ENCODE data around the gene WDR41. TPM values are rescaled to one million over a fixed set of nuclear protein-coding genes. Genes with fewer than 3 reads are reported as not detected.

The WDR41 gene
- total RNA-seq, 1 experiment from 2014 or later = 107 TPM

DNA sequence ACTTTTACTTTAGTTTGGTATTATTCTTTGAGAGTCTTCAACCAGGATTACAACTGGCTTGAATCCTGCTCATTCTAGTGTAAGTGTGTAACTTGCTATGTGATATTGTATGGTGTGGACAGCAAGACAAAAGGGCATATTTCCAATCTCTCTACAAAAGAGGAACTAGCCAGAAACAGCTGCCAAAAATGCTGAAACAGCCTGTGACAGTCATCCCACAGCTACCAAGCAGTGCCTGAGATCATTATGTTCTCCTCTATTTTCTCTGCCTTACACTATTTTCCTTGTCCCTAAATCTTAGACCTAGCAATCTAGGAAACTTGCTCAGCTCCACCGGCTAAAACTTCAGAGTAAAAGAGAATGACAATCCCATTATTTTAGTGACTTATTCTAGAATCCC is 42.8 kb downstream of the WDR41 start:
- Mint-ChIP-seq H3K4me3 (ENCODE audit: unreplicated experiment) (no peak overlapping the region), H3K27ac (ENCODE audit: low read depth, unreplicated experiment) (no peak overlapping the region), H3K27me3 (ENCODE audit: insufficient read depth, unreplicated experiment) (no peaks in the 10 kb centered on the region), H3K4me1 (ENCODE audit: insufficient read depth, unreplicated experiment) (no peaks in the 10 kb centered on the region), H3K9me3 (ENCODE audit: unreplicated experiment) (peaks cover 5% of the 10 kb centered on the region), H3K36me3 (ENCODE audit: insufficient read depth, unreplicated experiment) (peaks cover 81% of the 10 kb centered on the region)
- intact Hi-C loops (cut with micrococcal nuclease) = no loop called here
- POLR2A ChIA-PET = interaction anchor here (1.2 to 1.5 kb wide), 2 partner anchors 37 to 42 kb away, joined by 3 to 4 read pairs; partner anchors contain the start of gene WDR41
- CTCF ChIA-PET = interaction anchor here (0.6 to 2.3 kb wide), 2 partner anchors 43 to 306 kb away, joined by 3 to 7 read pairs; partner anchors contain the start of gene WDR41
- TF ChIP-seq, protein P1, sequence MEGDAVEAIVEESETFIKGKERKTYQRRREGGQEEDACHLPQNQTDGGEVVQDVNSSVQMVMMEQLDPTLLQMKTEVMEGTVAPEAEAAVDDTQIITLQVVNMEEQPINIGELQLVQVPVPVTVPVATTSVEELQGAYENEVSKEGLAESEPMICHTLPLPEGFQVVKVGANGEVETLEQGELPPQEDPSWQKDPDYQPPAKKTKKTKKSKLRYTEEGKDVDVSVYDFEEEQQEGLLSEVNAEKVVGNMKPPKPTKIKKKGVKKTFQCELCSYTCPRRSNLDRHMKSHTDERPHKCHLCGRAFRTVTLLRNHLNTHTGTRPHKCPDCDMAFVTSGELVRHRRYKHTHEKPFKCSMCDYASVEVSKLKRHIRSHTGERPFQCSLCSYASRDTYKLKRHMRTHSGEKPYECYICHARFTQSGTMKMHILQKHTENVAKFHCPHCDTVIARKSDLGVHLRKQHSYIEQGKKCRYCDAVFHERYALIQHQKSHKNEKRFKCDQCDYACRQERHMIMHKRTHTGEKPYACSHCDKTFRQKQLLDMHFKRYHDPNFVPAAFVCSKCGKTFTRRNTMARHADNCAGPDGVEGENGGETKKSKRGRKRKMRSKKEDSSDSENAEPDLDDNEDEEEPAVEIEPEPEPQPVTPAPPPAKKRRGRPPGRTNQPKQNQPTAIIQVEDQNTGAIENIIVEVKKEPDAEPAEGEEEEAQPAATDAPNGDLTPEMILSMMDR (IDR thresholded peaks at IDR 0.05; ENCODE audit: unreplicated experiment) = no peak
- BruUV-seq (replicated peaks) = no TSS peak
- no peak for DNase-seq (ENCODE audit: unreplicated experiment)

DNA sequence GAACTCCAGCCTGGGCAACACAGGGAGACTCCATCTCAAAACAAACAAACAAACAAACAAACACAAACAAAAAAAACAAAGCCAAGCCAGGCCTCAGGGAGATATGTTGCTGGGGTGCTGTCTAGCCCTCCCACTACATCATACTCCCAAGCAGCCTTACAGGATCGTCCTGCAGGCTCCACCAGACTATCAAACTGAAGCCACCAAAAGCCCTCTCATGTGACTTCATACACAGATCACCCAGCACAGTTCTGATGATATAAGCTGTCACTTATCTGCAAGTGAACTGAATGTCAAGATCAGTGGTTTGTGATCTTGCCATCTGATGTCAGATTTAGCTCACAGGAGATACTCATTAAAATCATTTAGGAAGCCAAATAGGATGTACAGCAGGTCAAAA is 43.3 kb downstream of the WDR41 start:
- CTCF ChIA-PET = interaction anchor here (2.3 kb wide), 1 partner anchor 43 kb away, joined by 7 read pairs; the partner anchor contains the start of gene WDR41
- no TSS peak for BruUV-seq (replicated peaks)
- Mint-ChIP-seq H3K36me3 (ENCODE audit: insufficient read depth, unreplicated experiment) (peaks cover 84% of the 10 kb centered on the region), H3K4me3 (ENCODE audit: unreplicated experiment) (no peak overlapping the region), H3K9me3 (ENCODE audit: unreplicated experiment) (peaks cover 5% of the 10 kb centered on the region), H3K27ac (ENCODE audit: low read depth, unreplicated experiment) (no peak overlapping the region), H3K27me3 (ENCODE audit: insufficient read depth, unreplicated experiment) (no peaks in the 10 kb centered on the region), H3K4me1 (ENCODE audit: insufficient read depth, unreplicated experiment) (no peaks in the 10 kb centered on the region)
- intact Hi-C loops (cut with micrococcal nuclease) = no loop called here
- POLR2A ChIA-PET = interaction anchor here (1.5 kb wide), 1 partner anchor 38 kb away, joined by 4 read pairs; no protein-coding TSS in a partner anchor
- no peak for DNase-seq (ENCODE audit: unreplicated experiment)
- TF ChIP-seq, protein P1 (IDR thresholded peaks at IDR 0.05; ENCODE audit: unreplicated experiment) = no peak

DNA sequence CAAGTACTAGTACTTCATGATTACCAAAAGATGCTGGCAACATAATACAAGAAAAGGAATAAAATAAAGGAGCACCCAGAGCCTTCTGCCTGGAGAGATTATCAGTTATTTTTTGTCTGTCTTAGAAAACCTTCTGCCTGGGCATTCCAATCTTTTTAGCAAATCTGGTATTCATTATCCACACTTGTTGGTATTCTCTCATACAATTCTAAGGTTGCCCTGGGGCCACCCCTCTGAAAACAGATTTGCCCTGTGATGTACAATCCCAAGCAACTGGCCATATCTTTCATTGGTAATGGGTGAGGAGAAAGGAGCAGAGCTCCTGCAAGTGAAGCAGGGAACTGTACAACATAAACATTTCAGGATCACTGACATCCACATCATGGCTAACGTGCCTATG is 47.8 kb downstream of the WDR41 start:
- Mint-ChIP-seq H3K4me1 (ENCODE audit: insufficient read depth, unreplicated experiment) (no peaks in the 10 kb centered on the region), H3K36me3 (ENCODE audit: insufficient read depth, unreplicated experiment) (peaks cover 79% of the 10 kb centered on the region), H3K4me3 (ENCODE audit: unreplicated experiment) (no peak overlapping the region), H3K27me3 (ENCODE audit: insufficient read depth, unreplicated experiment) (no peaks in the 10 kb centered on the region), H3K27ac (ENCODE audit: low read depth, unreplicated experiment) (no peak overlapping the region), H3K9me3 (ENCODE audit: unreplicated experiment) (peaks cover 5% of the 10 kb centered on the region)
- POLR2A ChIA-PET = no interaction called here
- intact Hi-C loops (cut with micrococcal nuclease) = no loop called here
- no peak for DNase-seq (ENCODE audit: unreplicated experiment)
- no TSS peak for BruUV-seq (replicated peaks)
- TF ChIP-seq, protein P1 (IDR thresholded peaks at IDR 0.05; ENCODE audit: unreplicated experiment) = no peak
- CTCF ChIA-PET = interaction anchor here (0.6 kb wide), 1 partner anchor 642 kb away, joined by 3 read pairs; no protein-coding TSS in a partner anchor

DNA sequence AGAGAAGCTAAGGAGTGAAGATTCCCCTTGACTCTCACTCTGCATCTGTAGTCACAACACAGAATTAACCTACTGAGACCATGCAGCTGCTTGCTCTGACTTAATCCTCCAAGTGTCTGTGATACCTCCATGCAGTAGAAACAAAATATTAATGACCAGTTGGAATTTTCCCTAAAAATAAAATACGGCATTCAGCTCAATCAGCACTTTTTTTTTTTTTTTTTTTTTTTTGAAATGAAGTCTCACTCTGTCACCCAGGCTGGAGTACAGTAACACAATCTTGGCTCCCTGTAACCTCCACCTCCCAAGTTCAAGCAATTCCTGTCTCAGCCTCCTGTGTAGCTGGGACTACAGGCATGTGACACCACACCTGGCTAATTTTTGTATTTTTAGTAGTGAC is 48.4 kb downstream of the WDR41 start:
- BruUV-seq (replicated peaks) = no TSS peak
- Mint-ChIP-seq H3K27ac (ENCODE audit: low read depth, unreplicated experiment) (no peak overlapping the region), H3K4me3 (ENCODE audit: unreplicated experiment) (no peak overlapping the region), H3K4me1 (ENCODE audit: insufficient read depth, unreplicated experiment) (no peaks in the 10 kb centered on the region), H3K27me3 (ENCODE audit: insufficient read depth, unreplicated experiment) (no peaks in the 10 kb centered on the region), H3K36me3 (ENCODE audit: insufficient read depth, unreplicated experiment) (peaks cover 78% of the 10 kb centered on the region), H3K9me3 (ENCODE audit: unreplicated experiment) (peaks cover 5% of the 10 kb centered on the region)
- no peak for DNase-seq (ENCODE audit: unreplicated experiment)
- ChIA-PET CTCF (interaction anchor here (0.5 to 0.7 kb wide), 4 partner anchors 49 to 643 kb away, joined by 3 to 7 read pairs (median 5); no protein-coding TSS in a partner anchor), POLR2A (no interaction called here)
- TF ChIP-seq, protein P1 (IDR thresholded peaks at IDR 0.05; ENCODE audit: unreplicated experiment) = no peak
- intact Hi-C loops (cut with micrococcal nuclease) = no loop called here
